Left ventricle myocardium inferior (tissue), 1 donor: ENCODE results near the gene MRPS31. TPM values are rescaled to one million over a fixed set of nuclear protein-coding genes. Genes with fewer than 3 reads are reported as not detected.

Source experiments
- DNase-seq: peaks from one replicate; pipeline ENCODE4 v3.0.0-alpha.2; 2020
- H3K27ac ChIP-seq: fragments of 200-600 bp; replicated peaks from 2 replicates; pipeline ENCODE4 v1.8.0; 2021
- H3K27me3 ChIP-seq: fragments of 200-600 bp; 2 replicates; pipeline ENCODE4 v1.8.0; 2021; ENCODE audit warnings: low read depth
- H3K36me3 ChIP-seq: fragments of 200-600 bp; 2 replicates; pipeline ENCODE4 v1.8.0; 2021
- H3K4me1 ChIP-seq: fragments of 200-600 bp; 2 replicates; pipeline ENCODE4 v1.8.0; 2021
- H3K4me3 ChIP-seq: fragments of 200-600 bp; 2 replicates; pipeline ENCODE4 v1.8.0; 2021; ENCODE audit warnings: mild to moderate bottlenecking, moderate library complexity
- H3K9me3 ChIP-seq: fragments of 200-600 bp; replicated peaks from 2 replicates; pipeline ENCODE4 v1.8.0; 2021
- intact Hi-C: fragments of 100-400 bp; cut with micrococcal nuclease; formaldehyde crosslinking; loops from one replicate; pipeline ENCODE4 v1.11.0; 2022
- total RNA-seq: library from RNA; stranded (reverse); fragmentation: NEBNext Ultra II Directional; extraction: Animal tissue kit (Norgen Biotek cat#: 25700); gene quantifications from one replicate; pipeline ENCODE4 v1.2.1, GENCODE V29; 2021
- TF ChIP-seq, protein P1 (sequence below): fragments of 200-600 bp; IDR thresholded peaks from 2 replicates; pipeline ENCODE4 v1.8.0; 2021; ENCODE audit warnings: antibody characterized with exemption, mild to moderate bottlenecking, borderline replicate concordance
- donor health status: DM: no; HTN: yes; CAD: no; lungs with severe emphysema.

MRPS31 gene
- total RNA-seq, 1 donor from 2014 or later = 32.2 TPM

DNA sequence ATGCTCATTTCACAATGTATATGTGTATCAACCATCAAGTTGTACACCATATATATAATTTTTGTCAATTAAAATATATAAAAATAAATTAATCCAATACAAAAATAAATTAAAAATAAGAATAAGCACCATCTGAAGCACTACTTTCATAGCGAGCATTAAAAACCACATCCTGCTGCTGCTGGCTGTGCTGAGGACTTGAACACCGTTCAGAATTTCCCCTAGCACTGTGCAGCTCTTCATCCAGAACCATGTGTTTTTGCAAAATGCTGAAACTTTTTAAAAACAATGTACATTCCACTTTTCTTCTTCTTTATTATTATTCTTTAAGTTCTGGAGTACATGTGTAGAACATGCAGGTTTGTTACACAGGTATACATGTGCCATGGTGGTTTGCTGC, 64.6 kb downstream of the MRPS31 start:
- Histone ChIP-seq H3K4me3 (no peak overlapping the region), H3K9me3 (peaks cover 72% of the 10 kb centered on the region), H3K36me3 (no peaks in the 10 kb centered on the region), H3K4me1 (no peaks in the 10 kb centered on the region), H3K27me3 (no peaks in the 10 kb centered on the region), H3K27ac (no peak overlapping the region)
- no peak for DNase-seq
- TF ChIP-seq, protein P1, sequence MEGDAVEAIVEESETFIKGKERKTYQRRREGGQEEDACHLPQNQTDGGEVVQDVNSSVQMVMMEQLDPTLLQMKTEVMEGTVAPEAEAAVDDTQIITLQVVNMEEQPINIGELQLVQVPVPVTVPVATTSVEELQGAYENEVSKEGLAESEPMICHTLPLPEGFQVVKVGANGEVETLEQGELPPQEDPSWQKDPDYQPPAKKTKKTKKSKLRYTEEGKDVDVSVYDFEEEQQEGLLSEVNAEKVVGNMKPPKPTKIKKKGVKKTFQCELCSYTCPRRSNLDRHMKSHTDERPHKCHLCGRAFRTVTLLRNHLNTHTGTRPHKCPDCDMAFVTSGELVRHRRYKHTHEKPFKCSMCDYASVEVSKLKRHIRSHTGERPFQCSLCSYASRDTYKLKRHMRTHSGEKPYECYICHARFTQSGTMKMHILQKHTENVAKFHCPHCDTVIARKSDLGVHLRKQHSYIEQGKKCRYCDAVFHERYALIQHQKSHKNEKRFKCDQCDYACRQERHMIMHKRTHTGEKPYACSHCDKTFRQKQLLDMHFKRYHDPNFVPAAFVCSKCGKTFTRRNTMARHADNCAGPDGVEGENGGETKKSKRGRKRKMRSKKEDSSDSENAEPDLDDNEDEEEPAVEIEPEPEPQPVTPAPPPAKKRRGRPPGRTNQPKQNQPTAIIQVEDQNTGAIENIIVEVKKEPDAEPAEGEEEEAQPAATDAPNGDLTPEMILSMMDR = no peak
- intact Hi-C loops = no loop called here

DNA sequence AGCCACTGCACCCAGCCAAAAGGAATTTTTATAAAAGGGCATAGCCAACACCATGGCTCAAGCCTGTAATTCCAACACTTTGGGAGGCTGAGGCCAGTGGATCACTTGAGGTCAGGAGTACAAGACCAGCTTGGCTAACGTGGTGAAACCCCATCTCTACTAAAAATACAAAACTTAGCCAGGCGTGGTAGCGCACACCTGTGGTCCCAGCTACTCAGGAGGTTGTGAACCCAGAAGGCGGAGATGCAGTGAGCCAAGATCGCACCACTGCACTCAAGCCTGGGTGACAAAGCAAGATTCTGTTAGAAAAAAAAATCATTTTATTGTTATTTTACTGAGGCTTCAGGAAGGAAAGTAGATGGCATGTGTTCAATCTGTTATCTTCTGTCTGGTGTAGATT, 73.3 kb downstream of the MRPS31 start:
- H3K36me3 ChIP-seq = no peaks in the 10 kb centered on the region
- H3K27me3 ChIP-seq = no peaks in the 10 kb centered on the region
- TF ChIP-seq, protein P1 = no peak
- H3K27ac ChIP-seq = no peak overlapping the region
- no peak overlapping the region for H3K4me3 ChIP-seq
- DNase-seq = no peak
- no peaks in the 10 kb centered on the region for H3K9me3 ChIP-seq
- no peaks in the 10 kb centered on the region for H3K4me1 ChIP-seq
- intact Hi-C loops = no loop called here

DNA sequence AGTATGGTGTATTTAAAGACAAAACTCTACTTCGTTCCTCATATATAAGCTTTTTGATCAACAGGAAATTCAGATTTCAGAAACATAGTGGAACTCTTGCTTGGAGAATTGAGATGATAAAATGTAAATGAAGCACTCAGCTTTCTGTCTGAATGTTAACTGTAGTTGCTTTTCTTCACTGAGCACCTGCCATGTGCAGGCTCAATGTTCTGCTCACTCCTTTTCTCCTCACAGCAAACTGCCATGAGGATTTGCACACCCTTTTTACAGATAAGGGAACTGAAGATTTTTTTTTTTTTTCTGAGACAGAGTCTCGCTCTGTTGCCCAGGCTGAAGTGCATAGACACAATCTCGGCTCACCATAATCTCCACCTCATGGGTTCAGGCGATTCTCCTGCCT, 76.6 kb downstream of the MRPS31 start:
- Histone ChIP-seq H3K4me3 (no peak overlapping the region), H3K4me1 (no peaks in the 10 kb centered on the region), H3K27ac (no peak overlapping the region), H3K27me3 (no peaks in the 10 kb centered on the region), H3K9me3 (no peaks in the 10 kb centered on the region), H3K36me3 (no peaks in the 10 kb centered on the region)
- no peak for DNase-seq
- intact Hi-C loops = no loop called here
- TF ChIP-seq, protein P1 = no peak

DNA sequence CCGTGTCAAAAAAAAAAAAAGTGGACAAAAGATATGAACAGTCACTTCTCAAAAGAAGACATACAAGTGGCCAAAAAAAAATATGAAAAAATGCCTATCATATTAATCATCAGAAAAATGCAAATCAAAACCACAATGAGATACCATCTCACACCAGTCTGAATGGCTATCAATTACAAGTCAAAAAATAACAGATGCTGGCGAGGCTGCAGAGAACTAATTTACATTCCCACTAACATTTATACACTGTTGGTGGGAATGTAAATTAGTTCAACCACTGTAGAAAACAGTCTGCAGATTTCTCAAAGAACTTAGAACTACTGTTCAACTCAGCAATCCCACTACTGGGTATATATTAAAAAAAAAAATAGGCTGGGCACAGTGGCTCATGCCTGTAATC, 78.0 kb downstream of the MRPS31 start:
- H3K27ac ChIP-seq = no peak overlapping the region
- no peak for DNase-seq
- H3K27me3 ChIP-seq = no peaks in the 10 kb centered on the region
- intact Hi-C loops = no loop called here
- H3K4me3 ChIP-seq = no peak overlapping the region
- H3K9me3 ChIP-seq = no peaks in the 10 kb centered on the region
- TF ChIP-seq, protein P1 = no peak
- H3K36me3 ChIP-seq = no peaks in the 10 kb centered on the region
- H3K4me1 ChIP-seq = no peaks in the 10 kb centered on the region

DNA sequence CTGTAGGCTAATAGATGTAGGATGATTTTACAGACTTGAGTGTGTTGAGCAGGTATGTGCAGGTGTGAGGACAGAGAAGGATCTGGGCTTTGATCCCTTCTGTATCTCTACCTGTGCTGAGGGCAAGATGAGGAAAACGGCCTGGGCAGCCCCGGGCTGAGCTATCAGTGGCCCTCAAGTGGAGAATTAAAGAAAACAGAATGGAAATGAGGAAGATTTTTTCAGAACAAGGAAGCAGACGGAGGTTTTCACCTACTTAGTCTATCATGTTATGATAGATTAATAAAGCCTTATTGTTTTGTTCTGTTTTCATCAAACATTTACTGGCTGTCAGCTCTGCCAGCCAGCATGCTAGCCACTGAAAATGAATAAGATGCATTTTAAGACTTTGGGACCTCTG, 82.2 kb downstream of the MRPS31 start:
- no peaks in the 10 kb centered on the region for H3K36me3 ChIP-seq
- H3K9me3 ChIP-seq = no peaks in the 10 kb centered on the region
- TF ChIP-seq, protein P1 = no peak
- H3K27ac ChIP-seq = no peak overlapping the region
- no peaks in the 10 kb centered on the region for H3K27me3 ChIP-seq
- DNase-seq = no peak
- intact Hi-C loops = loop anchor here (10.0 kb wide), 2 partner anchors 734 to 1004 kb away; no protein-coding TSS in a partner anchor
- H3K4me1 ChIP-seq = no peaks in the 10 kb centered on the region
- H3K4me3 ChIP-seq = no peak overlapping the region
